Tibial artery (tissue), 4 donors: Measurements from ENCODE around the gene SH3RF1.
A peak's percentile ranks its signal among the peaks of the same experiment; 100 is the strongest.

ENCODE experiments used
- DNase-seq, 2 donors: peaks; one replicate each; pipeline ENCODE4 v3.0.0-alpha.2; 2019
- H3K27ac ChIP-seq, 2 donors: fragments of 200-600 bp; sonication (generic) in 1 of 2; 1 replicate in 1 of 2; 2 replicates in 1 of 2; pipeline ENCODE4 v1.5.1; 2018 to 2019; ENCODE audit warnings: mild to moderate bottlenecking in 1 of 2
- H3K27me3 ChIP-seq, 2 donors: fragments of 200-600 bp; sonication (generic) in 1 of 2; one replicate each; pipeline versions ENCODE4 v1.5.1 to v1.6.0; 2016 to 2019
- H3K36me3 ChIP-seq, 3 donors: fragments of 200-600 bp; sonication (generic) in 2 of 3; one replicate each; pipeline ENCODE4 v1.5.1; 2016 to 2019; ENCODE audit warnings: mild to moderate bottlenecking in 2 of 3
- H3K4me1 ChIP-seq, 4 donors: fragments of 200-600 bp; sonication (generic) in 2 of 4; 1 replicate in 3 of 4; 2 replicates in 1 of 4; pipeline ENCODE4 v1.5.1; 2016 to 2019
- H3K4me3 ChIP-seq, 2 donors: fragments of 200-600 bp; sonication (generic) in 1 of 2; 1 replicate in 1 of 2; 2 replicates in 1 of 2; pipeline ENCODE4 v1.5.1; 2018 to 2019; ENCODE audit warnings: mild to moderate bottlenecking in 2 of 2
- H3K9me3 ChIP-seq, 3 donors: fragments of 200-600 bp; sonication (generic) in 1 of 3; one replicate each; pipeline ENCODE4 v1.5.1; 2016 to 2019
- intact Hi-C: fragments of 100-400 bp; cut with DNase I; formaldehyde crosslinking; loops from one replicate; pipeline ENCODE4 v1.15.0; 2023; ENCODE audit warnings: low total_unique reads
- TF ChIP-seq, protein P1 (sequence below), 2 experiments: fragments of 200-600 bp in 1 of 2; fragments of 450-650 bp in 1 of 2; IDR thresholded peaks; one replicate each; pipeline ENCODE4 v1.5.1; 2017 to 2019; ENCODE audit warnings: antibody characterized with exemption in 2 of 2, mild to moderate bottlenecking in 1 of 2, moderate library complexity in 1 of 2

The SH3RF1 gene

DNA sequence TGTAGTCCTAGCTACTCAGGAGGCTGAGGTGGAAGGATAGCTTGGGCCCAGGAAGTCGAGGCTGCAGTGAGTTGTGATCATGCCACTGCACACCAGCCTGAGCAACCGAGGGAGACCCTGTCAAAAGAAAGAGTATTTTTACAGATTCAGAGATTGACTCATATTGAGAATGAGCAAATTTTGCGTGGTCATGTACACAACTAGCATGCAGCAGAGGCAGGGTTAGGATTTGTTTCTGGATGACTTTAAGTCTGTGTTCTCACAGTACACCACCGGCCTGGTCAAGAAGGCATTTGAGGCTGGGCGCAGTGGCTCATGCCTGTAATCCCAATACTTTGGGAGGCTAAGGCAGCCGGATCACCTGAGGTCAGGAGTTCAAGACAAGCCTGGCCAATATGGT lies 215.9 kb downstream of the SH3RF1 start:
- no peak for DNase-seq
- Histone ChIP-seq H3K4me1 (peaks cover 0 to 6% (median 0%) of the 10 kb centered on the region in 4 donors), H3K36me3 (no peaks in the 10 kb centered on the region), H3K27me3 (no peaks in the 10 kb centered on the region), H3K27ac (no peak overlapping the region), H3K9me3 (no peaks in the 10 kb centered on the region), H3K4me3 (no peak overlapping the region)
- TF ChIP-seq, protein P1, sequence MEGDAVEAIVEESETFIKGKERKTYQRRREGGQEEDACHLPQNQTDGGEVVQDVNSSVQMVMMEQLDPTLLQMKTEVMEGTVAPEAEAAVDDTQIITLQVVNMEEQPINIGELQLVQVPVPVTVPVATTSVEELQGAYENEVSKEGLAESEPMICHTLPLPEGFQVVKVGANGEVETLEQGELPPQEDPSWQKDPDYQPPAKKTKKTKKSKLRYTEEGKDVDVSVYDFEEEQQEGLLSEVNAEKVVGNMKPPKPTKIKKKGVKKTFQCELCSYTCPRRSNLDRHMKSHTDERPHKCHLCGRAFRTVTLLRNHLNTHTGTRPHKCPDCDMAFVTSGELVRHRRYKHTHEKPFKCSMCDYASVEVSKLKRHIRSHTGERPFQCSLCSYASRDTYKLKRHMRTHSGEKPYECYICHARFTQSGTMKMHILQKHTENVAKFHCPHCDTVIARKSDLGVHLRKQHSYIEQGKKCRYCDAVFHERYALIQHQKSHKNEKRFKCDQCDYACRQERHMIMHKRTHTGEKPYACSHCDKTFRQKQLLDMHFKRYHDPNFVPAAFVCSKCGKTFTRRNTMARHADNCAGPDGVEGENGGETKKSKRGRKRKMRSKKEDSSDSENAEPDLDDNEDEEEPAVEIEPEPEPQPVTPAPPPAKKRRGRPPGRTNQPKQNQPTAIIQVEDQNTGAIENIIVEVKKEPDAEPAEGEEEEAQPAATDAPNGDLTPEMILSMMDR (IDR thresholded peaks at IDR 0.05) = no peak
- intact Hi-C loops = no loop called here

DNA sequence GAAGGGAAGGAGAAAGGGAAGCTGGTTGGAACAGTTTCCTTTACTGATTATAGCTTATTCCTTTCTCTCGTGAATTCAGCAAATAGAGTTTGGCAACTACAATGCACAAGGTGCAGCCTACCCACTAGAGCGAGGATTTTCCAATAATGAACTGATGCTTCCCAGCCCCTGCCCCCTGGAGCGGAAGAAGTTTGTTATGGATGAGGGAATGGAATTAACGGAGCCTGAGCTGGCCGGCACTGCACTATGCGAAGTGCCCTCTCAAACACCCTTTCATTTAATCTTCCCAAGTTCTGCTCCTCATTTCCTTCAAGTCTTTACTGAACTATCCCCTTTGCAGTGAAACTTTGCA lies 218.2 kb downstream of the SH3RF1 start:
- Histone ChIP-seq H3K27ac (no peak overlapping the region), H3K36me3 (no peaks in the 10 kb centered on the region), H3K4me3 (no peak overlapping the region), H3K9me3 (no peaks in the 10 kb centered on the region), H3K4me1 (no peaks in the 10 kb centered on the region), H3K27me3 (no peaks in the 10 kb centered on the region)
- TF ChIP-seq, protein P1 (IDR thresholded peaks at IDR 0.05) = no peak
- DNase-seq = no peak
- intact Hi-C loops = no loop called here

DNA sequence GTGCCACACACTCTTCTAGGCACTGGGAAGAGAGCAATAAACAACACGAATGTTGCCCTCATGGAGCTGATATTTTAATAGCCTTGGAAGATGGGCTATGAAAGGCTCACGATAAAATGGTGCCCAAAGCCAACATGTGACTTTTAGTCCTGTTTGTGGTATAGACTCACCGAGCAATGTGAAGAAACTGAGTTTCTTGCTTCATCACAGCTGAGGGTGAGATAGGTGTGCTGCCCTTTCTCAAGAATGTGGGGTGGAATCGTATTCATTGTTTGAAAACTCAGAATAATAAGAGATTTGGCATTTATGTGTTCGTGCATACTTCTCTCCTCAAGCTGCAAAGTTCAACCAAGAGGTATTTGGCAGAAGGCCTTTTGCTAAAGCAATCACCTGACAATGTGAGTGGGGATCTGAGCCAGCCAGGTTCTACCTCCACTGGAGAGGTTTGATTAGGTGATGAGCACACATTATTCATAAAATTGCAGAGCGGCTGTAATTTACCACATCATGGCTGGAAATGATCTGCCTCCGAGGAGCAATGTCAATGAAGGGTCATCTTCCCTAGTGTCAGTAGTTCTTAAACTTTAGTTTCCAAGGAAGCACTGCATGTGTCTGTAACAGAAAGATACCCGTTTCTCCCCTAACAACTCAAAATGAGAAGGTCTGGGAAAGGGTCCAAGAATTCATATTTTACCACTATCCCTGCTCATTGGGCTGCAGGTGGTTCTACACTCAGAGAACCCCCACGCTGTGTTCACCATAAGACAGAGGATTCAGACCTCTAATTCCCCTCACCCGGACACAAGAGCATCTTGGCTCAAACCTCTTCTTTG lies 218.8 kb downstream of the SH3RF1 start:
- no peaks in the 10 kb centered on the region for H3K4me1 ChIP-seq
- H3K4me3 ChIP-seq = no peak overlapping the region
- H3K27me3 ChIP-seq = no peaks in the 10 kb centered on the region
- TF ChIP-seq, protein P1 (IDR thresholded peaks at IDR 0.05) = no peak
- intact Hi-C loops = no loop called here
- no peaks in the 10 kb centered on the region for H3K36me3 ChIP-seq
- H3K27ac ChIP-seq = no peak overlapping the region
- H3K9me3 ChIP-seq = no peaks in the 10 kb centered on the region
- no peak for DNase-seq

DNA sequence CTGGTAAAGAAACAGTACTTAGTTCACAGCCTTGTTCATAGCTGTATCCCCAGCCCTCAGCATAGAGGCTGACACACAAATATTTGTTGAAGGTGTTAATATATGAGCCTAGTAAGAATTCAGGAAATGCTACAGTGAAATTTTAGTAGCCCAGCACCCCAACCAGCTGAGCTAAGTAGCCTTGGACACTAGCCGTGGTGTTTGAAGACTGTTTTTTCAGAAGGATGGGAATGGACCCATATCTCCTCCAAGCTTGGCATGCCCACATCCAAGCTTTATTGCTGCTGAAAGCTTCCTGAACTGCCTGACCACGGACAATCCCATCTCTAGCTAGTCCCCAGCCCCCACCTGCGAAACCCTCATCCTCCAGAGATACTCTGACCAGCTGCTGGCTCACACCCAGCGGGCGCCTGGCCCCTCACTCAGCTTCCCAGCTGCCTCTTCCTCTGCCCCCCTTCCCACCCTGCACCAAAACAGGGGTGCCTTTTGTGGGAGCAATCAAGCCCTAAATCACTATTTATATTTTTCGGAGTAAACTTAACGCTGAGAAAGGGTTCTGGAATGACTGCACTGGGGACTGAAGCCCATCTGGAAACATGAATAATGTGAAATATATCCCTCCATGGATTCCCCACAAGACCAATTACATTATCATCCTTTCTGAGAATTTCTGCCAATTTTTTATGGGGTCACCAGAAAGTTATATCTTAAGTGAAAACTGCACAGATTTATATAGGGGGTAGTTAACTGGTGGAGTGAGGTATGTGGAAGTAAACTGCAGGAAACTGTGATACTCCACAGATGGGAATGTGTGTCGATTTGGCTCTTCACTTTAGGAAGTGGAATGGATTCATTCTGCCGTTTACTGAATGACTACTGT lies 219.6 kb downstream of the SH3RF1 start:
- H3K9me3 ChIP-seq = no peaks in the 10 kb centered on the region
- intact Hi-C loops = no loop called here
- H3K27me3 ChIP-seq = no peaks in the 10 kb centered on the region
- no peak overlapping the region for H3K4me3 ChIP-seq
- no peak for DNase-seq
- no peaks in the 10 kb centered on the region for H3K36me3 ChIP-seq
- H3K27ac ChIP-seq = no peak overlapping the region
- no peaks in the 10 kb centered on the region for H3K4me1 ChIP-seq
- TF ChIP-seq, protein P1 (IDR thresholded peaks at IDR 0.05) = no peak

DNA sequence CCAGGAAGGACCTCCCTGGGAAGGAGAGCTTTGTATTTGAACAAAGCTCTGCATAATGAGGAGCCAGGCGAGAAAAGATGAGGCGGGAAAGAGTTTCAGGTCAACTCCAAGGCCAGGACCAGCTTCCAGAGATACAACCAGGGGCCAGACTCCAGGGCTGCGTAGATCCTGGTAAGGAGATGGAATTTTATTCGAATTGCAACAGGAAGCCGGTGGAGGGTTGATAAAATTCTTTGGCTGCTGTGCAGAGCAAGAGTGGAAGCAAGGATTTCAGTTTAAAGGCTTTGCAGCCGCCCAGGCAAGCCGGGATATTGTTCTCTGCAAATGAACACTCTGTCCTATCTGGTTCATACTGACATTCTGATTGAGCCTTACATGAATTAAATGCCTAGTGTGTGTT lies 220.5 kb downstream of the SH3RF1 start:
- DNase-seq = peak in 1 of 2 donors; percentile 28
- H3K27ac ChIP-seq = no peak overlapping the region
- intact Hi-C loops = no loop called here
- H3K4me1 ChIP-seq = no peaks in the 10 kb centered on the region
- TF ChIP-seq, protein P1 (IDR thresholded peaks at IDR 0.05) = no peak
- H3K9me3 ChIP-seq = no peaks in the 10 kb centered on the region
- H3K36me3 ChIP-seq = no peaks in the 10 kb centered on the region
- no peaks in the 10 kb centered on the region for H3K27me3 ChIP-seq
- no peak overlapping the region for H3K4me3 ChIP-seq
